Thyroid gland (tissue), 4 donors: ENCODE results near the gene PROK1.

Source experiments
- CTCF ChIP-seq, 6 experiments: fragments of 200-600 bp in 3 of 6; fragments of 450-650 bp in 3 of 6; sonication (generic) in 3 of 6; IDR thresholded peaks; one replicate each; pipeline ENCODE4 v1.5.1; 2016 to 2019; ENCODE audit warnings: antibody characterized with exemption in 6 of 6, mild to moderate bottlenecking in 2 of 6, inconsistent platforms in 1 of 6, moderate library complexity in 1 of 6
- POLR2A ChIP-seq, 2 donors: fragments of 450-650 bp; IDR thresholded peaks; one replicate each; pipeline ENCODE4 v1.6.1; 2017; ENCODE audit warnings: antibody characterized with exemption in 2 of 2, mild to moderate bottlenecking in 2 of 2, moderate library complexity in 1 of 2

GRCh38 chr1:110489406-110489805 is 38.5 kb downstream of the PROK1 start:
- TF ChIP-seq CTCF (IDR thresholded peaks at IDR 0.05) (no peak), POLR2A (IDR thresholded peaks at IDR 0.05) (no peak)
